HS-5 (cell line): ENCODE data around the gene EIF3F.

Experiments used
- DNase-seq: peaks from one replicate; pipeline ENCODE4 v3.0.0-alpha.2; 2012; ENCODE audit warnings: low read depth

The EIF3F gene

GRCh38 chr11:8023831-8024555, 36.9 kb downstream of the EIF3F start:
- no peak for DNase-seq

GRCh38 chr11:8025123-8025522, 38.0 kb downstream of the EIF3F start:
- DNase-seq, result no peak

- peak; percentile 64 for DNase-seq
Measured at GRCh38 chr11:8025816-8026215, 38.7 kb downstream of the EIF3F start.

- no peak for DNase-seq
Measured at GRCh38 chr11:8026982-8027381, 39.8 kb downstream of the EIF3F start.

- no peak for DNase-seq
Measured at GRCh38 chr11:8028766-8029165, 41.6 kb downstream of the EIF3F start.

GRCh38 chr11:8030526-8031247, 43.5 kb downstream of the EIF3F start:
- DNase-seq, result no peak

- no peak for DNase-seq
Measured at GRCh38 chr11:8031248-8032115, 44.3 kb downstream of the EIF3F start.

- no peak for DNase-seq
Measured at GRCh38 chr11:8032122-8032521, 45.0 kb downstream of the EIF3F start.

GRCh38 chr11:8032576-8033304, 45.6 kb downstream of the EIF3F start:
- no peak for DNase-seq

- DNase-seq, result no peak
Measured at GRCh38 chr11:8033305-8034105, 46.4 kb downstream of the EIF3F start.

GRCh38 chr11:8034106-8034585, 47.0 kb downstream of the EIF3F start:
- no peak for DNase-seq

- DNase-seq, result no peak
Measured at GRCh38 chr11:8034604-8035190, 47.6 kb downstream of the EIF3F start.

GRCh38 chr11:8035200-8035855, 48.2 kb downstream of the EIF3F start:
- no peak for DNase-seq

GRCh38 chr11:8036002-8036802, 49.1 kb downstream of the EIF3F start:
- DNase-seq, result no peak

- no peak for DNase-seq
Measured at GRCh38 chr11:8036986-8037385, 49.8 kb downstream of the EIF3F start.

GRCh38 chr11:8038393-8038792, 51.3 kb downstream of the EIF3F start:
- DNase-seq, result no peak

GRCh38 chr11:8038811-8039529, 51.8 kb downstream of the EIF3F start:
- DNase-seq, result no peak

GRCh38 chr11:8039530-8040260, 52.6 kb downstream of the EIF3F start:
- no peak for DNase-seq
